Ascending aorta (tissue), 2 donors: ENCODE results near the gene TCOF1. TPM values are rescaled to one million over a fixed set of nuclear protein-coding genes. Genes with fewer than 3 reads are reported as not detected.

Experiments
- DNase-seq, 2 donors: peaks; one replicate each; pipeline ENCODE4 v3.0.0-alpha.2; 2019; ENCODE audit warnings: low spot score in 2 of 2
- H3K27ac ChIP-seq, 2 donors: fragments of 200-600 bp; sonication (generic); one replicate each; pipeline ENCODE4 v1.5.1; 2016 to 2017; ENCODE audit warnings: mild to moderate bottlenecking in 1 of 2
- H3K27me3 ChIP-seq: fragments of 200-600 bp; sonication (generic); one replicate; pipeline ENCODE4 v1.5.1; 2017
- H3K36me3 ChIP-seq, 2 donors: fragments of 200-600 bp; sonication (generic); one replicate each; pipeline ENCODE4 v1.5.1; 2016
- H3K4me1 ChIP-seq, 2 donors: fragments of 200-600 bp; sonication (generic); one replicate each; pipeline ENCODE4 v1.5.1; 2016 to 2017; ENCODE audit warnings: mild to moderate bottlenecking in 1 of 2
- H3K4me3 ChIP-seq, 2 donors: fragments of 200-600 bp; sonication (generic); one replicate each; pipeline ENCODE4 v1.5.1; 2016 to 2017; ENCODE audit warnings: mild to moderate bottlenecking in 1 of 2
- H3K9me3 ChIP-seq, 2 donors: fragments of 200-600 bp; sonication (generic); one replicate each; pipeline ENCODE4 v1.5.1; 2016
- intact Hi-C: fragments of 100-400 bp; cut with DNase I; formaldehyde crosslinking; loops from one replicate; pipeline ENCODE4 v1.15.1; 2023
- total RNA-seq: library from RNA; depleted of rRNA; stranded (reverse); fragments of >200 nt; gene quantifications from one replicate; pipeline ENCODE4 v1.1.0, GENCODE V29; 2016
- TF ChIP-seq, protein P1 (sequence below), 3 experiments: fragments of 200-600 bp in 2 of 3; fragments of 450-650 bp in 1 of 3; sonication (generic) in 2 of 3; IDR thresholded peaks; one replicate each; pipeline ENCODE4 v1.5.1; 2016 to 2019; ENCODE audit warnings: antibody characterized with exemption in 3 of 3, mild to moderate bottlenecking in 1 of 3, moderate library complexity in 1 of 3

Gene TCOF1
- total RNA-seq, 1 donor from 2014 or later = 31.4 TPM

- no peaks in the 10 kb centered on the region for H3K9me3 ChIP-seq
- no peaks in the 10 kb centered on the region for H3K27me3 ChIP-seq
- H3K27ac ChIP-seq = no peak overlapping the region
- no peaks in the 10 kb centered on the region for H3K36me3 ChIP-seq
- H3K4me1 ChIP-seq = no peaks in the 10 kb centered on the region
- TF ChIP-seq, protein P1, sequence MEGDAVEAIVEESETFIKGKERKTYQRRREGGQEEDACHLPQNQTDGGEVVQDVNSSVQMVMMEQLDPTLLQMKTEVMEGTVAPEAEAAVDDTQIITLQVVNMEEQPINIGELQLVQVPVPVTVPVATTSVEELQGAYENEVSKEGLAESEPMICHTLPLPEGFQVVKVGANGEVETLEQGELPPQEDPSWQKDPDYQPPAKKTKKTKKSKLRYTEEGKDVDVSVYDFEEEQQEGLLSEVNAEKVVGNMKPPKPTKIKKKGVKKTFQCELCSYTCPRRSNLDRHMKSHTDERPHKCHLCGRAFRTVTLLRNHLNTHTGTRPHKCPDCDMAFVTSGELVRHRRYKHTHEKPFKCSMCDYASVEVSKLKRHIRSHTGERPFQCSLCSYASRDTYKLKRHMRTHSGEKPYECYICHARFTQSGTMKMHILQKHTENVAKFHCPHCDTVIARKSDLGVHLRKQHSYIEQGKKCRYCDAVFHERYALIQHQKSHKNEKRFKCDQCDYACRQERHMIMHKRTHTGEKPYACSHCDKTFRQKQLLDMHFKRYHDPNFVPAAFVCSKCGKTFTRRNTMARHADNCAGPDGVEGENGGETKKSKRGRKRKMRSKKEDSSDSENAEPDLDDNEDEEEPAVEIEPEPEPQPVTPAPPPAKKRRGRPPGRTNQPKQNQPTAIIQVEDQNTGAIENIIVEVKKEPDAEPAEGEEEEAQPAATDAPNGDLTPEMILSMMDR (IDR thresholded peaks at IDR 0.05) = no peak
- intact Hi-C loops = no loop called here
- DNase-seq = no peak
- H3K4me3 ChIP-seq = no peak overlapping the region
Observed at GRCh38 chr5:150311015-150311692, 46.3 kb upstream of the TCOF1 start.

DNA sequence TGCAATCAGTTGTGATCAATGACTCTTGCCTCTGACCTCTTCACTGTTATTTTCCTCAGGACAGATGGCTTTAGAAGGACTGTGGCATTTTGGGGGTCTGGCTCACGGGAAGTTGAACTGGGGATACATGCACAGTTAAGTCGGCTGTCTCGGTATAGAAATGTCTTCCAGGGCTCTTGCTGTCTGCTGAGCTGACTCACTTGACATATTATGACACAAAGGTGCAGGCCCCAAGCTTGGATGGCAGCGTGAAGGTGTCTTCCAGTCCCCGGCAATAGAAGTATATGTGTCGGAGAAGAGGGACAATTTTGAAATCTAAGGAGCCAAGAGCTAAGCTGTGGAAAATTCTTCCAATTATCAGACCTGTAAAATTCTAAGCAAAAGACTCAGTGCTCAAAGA, 45.0 kb upstream of the TCOF1 start:
- Histone ChIP-seq H3K36me3 (no peaks in the 10 kb centered on the region), H3K4me3 (no peak overlapping the region), H3K4me1 (no peaks in the 10 kb centered on the region), H3K27me3 (no peaks in the 10 kb centered on the region), H3K27ac (no peak overlapping the region), H3K9me3 (no peaks in the 10 kb centered on the region)
- intact Hi-C loops = no loop called here
- DNase-seq = no peak
- TF ChIP-seq, protein P1 (IDR thresholded peaks at IDR 0.05) = no peak

DNA sequence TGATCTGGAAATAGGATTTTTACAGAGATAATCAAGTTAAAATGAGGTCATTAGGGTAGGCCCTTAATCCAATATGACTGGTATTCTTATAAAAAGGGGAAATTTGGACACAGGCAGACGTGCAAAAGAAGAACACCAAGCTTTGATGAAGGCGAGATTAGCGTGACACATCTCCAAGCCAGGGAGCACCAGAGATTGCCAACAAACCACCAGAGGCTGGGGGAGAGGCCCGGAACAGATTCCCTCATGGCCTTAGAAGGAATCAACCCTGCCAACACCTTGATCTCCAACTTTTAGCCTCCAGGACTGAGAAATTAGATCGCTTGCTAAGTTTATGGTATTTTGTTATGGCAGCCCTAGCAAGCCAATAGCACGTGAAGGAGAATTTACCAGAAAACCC, 44.0 kb upstream of the TCOF1 start:
- DNase-seq = no peak
- Histone ChIP-seq H3K9me3 (no peaks in the 10 kb centered on the region), H3K4me3 (no peak overlapping the region), H3K36me3 (no peaks in the 10 kb centered on the region), H3K4me1 (no peaks in the 10 kb centered on the region), H3K27me3 (no peaks in the 10 kb centered on the region), H3K27ac (no peak overlapping the region)
- intact Hi-C loops = no loop called here
- TF ChIP-seq, protein P1 (IDR thresholded peaks at IDR 0.05) = no peak

- Histone ChIP-seq H3K36me3 (no peaks in the 10 kb centered on the region), H3K9me3 (no peaks in the 10 kb centered on the region), H3K4me1 (no peaks in the 10 kb centered on the region), H3K4me3 (no peak overlapping the region), H3K27me3 (no peaks in the 10 kb centered on the region), H3K27ac (no peak overlapping the region)
- intact Hi-C loops = no loop called here
- TF ChIP-seq, protein P1 (IDR thresholded peaks at IDR 0.05) = no peak
- no peak for DNase-seq
Observed at GRCh38 chr5:150313921-150314716, 43.4 kb upstream of the TCOF1 start.

- no peak for DNase-seq
Observed at GRCh38 chr5:150315245-150315644, 42.3 kb upstream of the TCOF1 start.

More at GRCh38 chr5:150315245-150315644, 42.3 kb upstream of the TCOF1 start:
- intact Hi-C loops = no loop called here
- TF ChIP-seq, protein P1 (IDR thresholded peaks at IDR 0.05) = no peak
- Histone ChIP-seq H3K27ac (no peak overlapping the region), H3K4me3 (no peak overlapping the region), H3K36me3 (no peaks in the 10 kb centered on the region), H3K4me1 (no peaks in the 10 kb centered on the region), H3K9me3 (no peaks in the 10 kb centered on the region), H3K27me3 (no peaks in the 10 kb centered on the region)
